ENCODE measurements around the gene TTLL13.

- no peak for TF ChIP-seq CTCF (IDR thresholded peaks at IDR 0.05)
- no peak for TF ChIP-seq POLR2AphosphoS5 (IDR thresholded peaks at IDR 0.05)
- TF ChIP-seq POLR2A (IDR thresholded peaks at IDR 0.05): no peak
- no peak for TF ChIP-seq EP300 (IDR thresholded peaks at IDR 0.05; ENCODE audit: low read depth)
Measured at GRCh38 chr15:90259524-90259923, 10.2 kb downstream of the TTLL13 start.
